Measurements from ENCODE around the gene HS1BP3. TPM values are rescaled to one million over a fixed set of nuclear protein-coding genes. Genes with fewer than 3 reads are reported as not detected.

Gene HS1BP3
- total RNA-seq, 2 experiments from 2014 or later = 7.9 to 9.0 TPM

DNA sequence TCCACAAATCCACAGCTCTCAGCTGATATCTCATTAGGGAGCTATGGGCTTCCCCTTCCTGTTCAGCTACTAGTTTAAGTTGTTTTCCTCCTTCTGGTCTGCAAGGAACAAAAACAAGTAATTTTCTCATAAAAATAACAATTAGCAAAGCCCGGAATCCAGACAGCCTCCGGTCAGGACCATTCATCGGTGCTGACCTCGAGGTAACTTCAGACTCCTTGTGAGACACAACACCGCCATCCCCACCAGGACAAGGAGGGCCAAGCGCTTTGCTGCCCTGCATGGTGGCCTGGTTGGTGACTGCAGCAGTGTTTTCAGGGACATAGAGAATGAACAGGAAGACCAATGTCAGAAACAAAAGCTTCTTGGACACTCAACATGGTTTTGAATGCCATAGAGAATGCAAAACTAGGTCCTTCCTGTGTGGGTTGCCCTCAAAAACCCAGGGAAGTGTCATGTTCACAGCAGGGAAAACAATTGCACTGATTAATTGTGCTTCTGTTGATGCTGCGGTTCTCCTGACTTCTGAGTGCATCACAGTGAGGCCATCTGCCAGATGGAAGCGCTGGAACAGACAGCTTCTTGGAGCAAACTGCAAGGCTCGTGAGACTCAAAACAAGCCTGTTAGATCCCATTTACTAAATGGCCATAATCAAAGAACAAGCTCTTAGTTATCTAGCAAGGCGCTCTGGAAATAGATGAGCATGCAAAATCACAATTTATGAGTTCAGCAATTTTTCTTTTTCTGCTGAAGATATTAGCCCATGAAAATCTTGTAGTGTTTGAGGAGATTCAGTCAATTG, 77.1 kb downstream of the HS1BP3 start:
- ChIA-PET CTCF (no interaction called here), POLR2A (no interaction called here)

DNA sequence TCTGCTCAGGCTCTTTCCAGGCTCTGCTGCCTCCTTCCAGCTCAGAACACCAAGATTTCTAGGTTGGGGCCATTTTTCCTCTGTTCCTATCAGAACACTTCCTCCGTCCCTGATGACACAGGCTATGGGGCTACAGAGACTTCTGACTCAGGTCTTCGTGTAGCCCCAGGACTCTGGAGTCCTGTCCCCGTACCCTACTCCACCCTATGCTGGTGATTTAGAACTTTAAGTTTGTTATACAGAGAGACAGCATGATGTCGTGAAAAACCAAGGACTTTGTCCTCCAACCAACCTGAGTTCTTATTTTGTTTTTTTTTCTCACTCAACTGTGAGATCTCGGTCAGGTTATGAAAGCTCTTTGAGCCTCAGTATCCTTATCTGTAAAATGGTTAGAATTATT, 78.7 kb downstream of the HS1BP3 start:
- CTCF ChIA-PET = interaction anchor here (1.1 kb wide), 1 partner anchor 9 kb away, joined by 3 read pairs; no protein-coding TSS in a partner anchor

DNA sequence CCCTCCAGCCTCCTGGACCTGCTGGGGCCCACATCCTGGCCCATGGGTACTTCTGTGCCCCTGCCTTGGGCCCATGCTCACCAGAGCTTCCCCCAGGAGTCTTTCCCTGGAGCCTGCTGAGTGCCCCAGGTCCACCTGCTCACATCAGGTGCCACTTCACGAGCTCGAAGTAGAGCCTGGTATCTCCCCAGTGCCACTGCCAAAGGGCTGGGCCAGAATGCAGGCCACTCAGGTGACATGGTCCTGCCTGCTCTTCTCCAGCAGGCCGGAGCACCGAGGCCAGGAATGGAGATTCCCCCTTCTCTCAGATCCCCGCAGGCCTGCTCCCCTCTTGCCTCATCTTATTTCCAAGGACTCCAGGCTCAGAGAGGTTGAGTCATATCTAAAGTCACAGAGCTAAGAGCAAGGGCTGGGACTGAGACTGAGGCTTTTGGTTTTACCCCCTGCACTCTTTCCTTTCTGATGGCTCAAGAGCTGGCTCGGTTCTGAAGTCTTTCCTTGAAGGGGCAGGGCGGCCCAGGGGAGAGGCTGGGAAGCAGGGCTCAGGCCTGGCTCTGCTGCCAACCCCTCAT, 79.2 kb downstream of the HS1BP3 start:
- POLR2A ChIA-PET = no interaction called here
- CTCF ChIA-PET = interaction anchor here (1.1 kb wide), 1 partner anchor 8 kb away, joined by 3 read pairs; no protein-coding TSS in a partner anchor

More for the DNA sequence above, 78.7 kb downstream of the HS1BP3 start:
- POLR2A ChIA-PET = no interaction called here

DNA sequence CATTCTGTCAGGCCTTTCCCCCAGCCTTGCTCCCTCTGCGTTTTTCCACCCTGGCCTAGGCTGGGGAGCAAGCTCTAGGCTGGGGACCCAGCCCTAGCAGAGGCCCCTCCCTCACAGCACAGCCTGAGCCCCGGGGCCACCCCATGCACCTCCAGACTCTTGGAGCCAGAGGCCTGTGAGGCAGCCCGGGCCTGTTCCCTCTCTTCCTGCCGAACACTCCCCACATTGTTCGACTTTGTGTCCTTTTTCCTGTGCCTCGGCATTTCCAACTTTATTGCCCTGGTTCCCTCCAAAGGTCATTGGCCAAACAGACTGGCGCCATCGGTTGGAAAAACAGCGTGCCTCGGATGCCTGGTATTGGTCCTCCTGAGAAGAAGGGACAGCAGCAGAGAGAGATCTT, 79.7 kb downstream of the HS1BP3 start:
- CTCF ChIA-PET = interaction anchor here (1.1 kb wide), 1 partner anchor 8 kb away, joined by 3 read pairs; no protein-coding TSS in a partner anchor
- POLR2A ChIA-PET = no interaction called here

DNA sequence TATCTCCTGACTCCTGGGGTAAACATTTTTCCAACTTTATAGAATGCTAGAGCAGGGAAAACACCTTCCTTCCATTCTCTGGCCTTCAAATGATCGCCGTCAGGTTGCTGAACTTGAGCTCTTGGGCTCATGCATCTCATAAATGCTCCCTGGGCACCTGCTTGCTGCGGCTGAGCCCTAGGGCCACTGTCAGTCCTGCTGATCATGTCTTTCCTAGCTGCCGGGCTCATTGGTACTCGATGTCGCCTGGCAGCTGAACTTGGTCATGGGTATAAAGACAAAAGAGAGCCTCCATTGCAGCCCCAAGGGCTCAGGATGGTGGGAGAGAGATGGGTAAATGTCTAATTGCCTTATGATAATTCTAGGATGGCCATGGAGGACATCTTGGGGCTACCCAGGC, 80.6 kb downstream of the HS1BP3 start:
- ChIA-PET POLR2A (no interaction called here), CTCF (no interaction called here)

DNA sequence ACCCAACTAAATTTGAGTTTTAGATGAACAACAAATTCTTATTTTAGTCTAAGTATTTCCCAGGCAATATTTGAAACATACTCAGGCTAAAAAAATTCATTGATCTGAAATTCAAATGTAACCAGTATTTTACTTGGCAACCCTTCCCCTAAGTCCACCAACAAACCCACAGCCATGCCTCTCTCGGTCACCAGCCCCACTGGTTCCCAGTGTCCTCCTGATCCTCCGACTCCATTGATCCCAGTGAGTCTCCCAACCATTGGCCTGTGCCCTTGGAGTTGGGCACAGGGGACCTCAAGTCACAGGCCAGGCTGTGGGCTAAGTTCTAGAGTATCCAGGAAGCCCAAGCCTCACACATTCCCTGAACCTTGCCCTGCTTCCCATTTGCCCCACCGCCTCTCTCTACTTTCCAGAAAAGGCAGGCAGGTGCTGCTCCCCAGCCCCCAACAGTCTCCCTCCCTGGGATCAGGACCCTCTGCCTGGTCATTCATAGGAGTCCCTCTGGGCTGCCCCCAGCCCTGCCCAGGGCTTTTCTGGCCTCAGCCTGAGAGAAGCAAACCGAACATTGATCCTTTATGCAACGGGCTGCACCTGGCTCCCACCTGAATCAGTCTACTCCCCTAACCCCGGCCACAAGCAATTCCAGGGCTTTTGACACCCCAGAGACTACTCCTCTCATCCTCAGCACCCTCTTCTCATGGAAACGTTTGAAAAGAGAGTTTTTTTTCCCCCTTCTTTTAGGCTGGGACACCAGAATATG, 81.3 kb downstream of the HS1BP3 start:
- POLR2A ChIA-PET = no interaction called here
- CTCF ChIA-PET = no interaction called here

DNA sequence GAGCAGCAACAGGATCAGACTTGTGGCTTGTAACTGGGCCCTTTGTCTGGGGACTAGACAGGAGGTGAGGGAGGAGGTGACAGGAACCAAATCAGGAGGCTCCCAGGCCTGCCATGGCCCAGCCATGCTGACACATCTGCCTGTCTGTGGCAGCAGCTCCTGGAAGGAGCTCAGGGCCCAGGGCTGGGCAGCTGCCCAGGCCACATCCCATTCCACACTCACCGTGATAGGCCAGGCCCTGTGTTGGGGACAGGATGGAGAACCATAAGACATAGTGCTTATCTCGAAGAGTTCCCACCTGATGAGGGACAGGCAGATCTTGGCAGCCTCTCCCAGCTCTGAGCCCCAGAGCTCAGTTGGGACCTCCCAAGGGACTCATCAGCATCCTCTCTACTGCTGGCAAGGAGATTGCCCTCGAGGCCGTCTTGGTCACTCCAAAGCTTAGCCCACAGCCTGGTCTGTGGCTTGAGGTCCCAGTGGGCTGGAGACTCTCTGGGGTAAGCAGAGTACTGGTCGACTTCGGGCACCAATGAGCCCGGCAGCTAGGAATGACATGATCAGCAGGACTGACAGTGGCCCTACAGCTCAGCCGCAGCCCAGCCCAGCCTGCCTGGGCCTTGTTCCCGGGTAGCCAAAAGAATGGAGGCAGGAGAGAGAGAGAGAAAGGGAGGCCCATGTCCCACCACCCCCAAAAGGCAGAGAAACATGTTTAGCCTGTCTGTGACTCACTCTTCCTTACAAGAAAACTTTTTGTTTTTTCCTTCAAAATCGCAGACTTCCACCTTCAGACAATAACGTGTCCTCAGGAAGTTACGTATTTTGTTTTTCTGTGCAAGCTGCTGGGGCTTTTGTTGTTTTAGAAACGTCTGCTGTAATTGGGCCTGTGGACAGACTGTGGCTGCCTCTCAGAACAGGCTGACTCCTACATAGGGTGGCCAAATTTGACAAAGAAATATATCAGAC, 82.1 kb downstream of the HS1BP3 start:
- ChIA-PET POLR2A (no interaction called here), CTCF (interaction anchor here (0.5 to 0.6 kb wide), 2 partner anchors 188 to 245 kb away, joined by 3 read pairs; no protein-coding TSS in a partner anchor)

DNA sequence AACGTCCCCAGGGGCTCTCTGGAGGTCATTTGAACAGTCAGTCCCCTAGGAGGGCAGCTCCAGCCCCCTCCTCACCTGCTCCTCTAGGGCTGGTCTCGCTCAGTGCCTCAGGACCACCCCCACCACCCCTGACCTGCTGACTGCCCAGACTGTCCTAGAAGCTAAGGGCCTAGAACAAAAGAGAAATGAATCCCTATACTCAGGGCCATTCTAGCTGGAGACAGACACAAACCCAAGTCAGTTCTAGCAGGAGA, 83.0 kb downstream of the HS1BP3 start:
- POLR2A ChIA-PET = no interaction called here
- CTCF ChIA-PET = no interaction called here

Other genes with a start within 250 kb of the HS1BP3 start
- gene RHOB, start 204.0 kb downstream of the HS1BP3 start, total RNA-seq = 10 to 100 TPM; 43.8 to 44.0 TPM
- gene GDF7, start 16.0 kb upstream of the HS1BP3 start, total RNA-seq = not detected
- gene LDAH, start 172.0 kb upstream of the HS1BP3 start, total RNA-seq = 10 to 100 TPM; 26.6 to 28.8 TPM

Measured in activated CD8-positive, alpha-beta memory T cell treated with anti-CD3 and anti-CD28 coated beads for 36 hours (primary cell).